ENCODE data around the gene ZNF641. TPM values are rescaled to one million over a fixed set of nuclear protein-coding genes. Genes with fewer than 3 reads are reported as not detected.

The ZNF641 gene
- total RNA-seq, 4 donors from 2014 or later, result 27.1 to 33.0 (median 30.7) TPM

DNA sequence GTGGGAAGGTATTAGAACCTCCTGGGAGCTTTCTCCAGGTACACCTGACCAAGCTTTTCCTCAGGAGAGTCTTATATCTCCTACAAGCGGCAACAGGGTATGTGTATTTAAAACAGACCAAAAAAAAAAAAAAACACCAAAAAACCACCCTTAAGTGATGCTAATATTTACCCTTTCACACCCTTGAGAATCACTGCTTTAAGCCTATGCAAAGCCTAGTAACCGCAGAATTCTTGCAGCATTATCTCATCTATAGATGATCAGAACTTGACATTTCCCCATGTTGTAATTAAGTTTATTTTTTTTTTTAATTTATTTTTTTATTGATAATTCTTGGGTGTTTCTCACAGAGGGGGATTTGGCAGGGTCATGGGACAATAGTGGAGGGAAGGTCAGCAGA is 19.3 kb downstream of the ZNF641 start:
- WGBS, 2 donors (ENCODE audit: low coverage in 1 of 2), result 85 to 95% methylated on average over 2 of the region's 2 CpGs
- Histone ChIP-seq H3K36me3 (no peaks in the 10 kb centered on the region), H3K27ac (no peak overlapping the region), H3K4me3 (no peak overlapping the region), H3K4me1 (no peaks in the 10 kb centered on the region), H3K27me3 (peaks cover 10% of the 10 kb centered on the region), H3K9me3 (no peaks in the 10 kb centered on the region)
- ATAC-seq, result no peak
- TF ChIP-seq, protein P1, sequence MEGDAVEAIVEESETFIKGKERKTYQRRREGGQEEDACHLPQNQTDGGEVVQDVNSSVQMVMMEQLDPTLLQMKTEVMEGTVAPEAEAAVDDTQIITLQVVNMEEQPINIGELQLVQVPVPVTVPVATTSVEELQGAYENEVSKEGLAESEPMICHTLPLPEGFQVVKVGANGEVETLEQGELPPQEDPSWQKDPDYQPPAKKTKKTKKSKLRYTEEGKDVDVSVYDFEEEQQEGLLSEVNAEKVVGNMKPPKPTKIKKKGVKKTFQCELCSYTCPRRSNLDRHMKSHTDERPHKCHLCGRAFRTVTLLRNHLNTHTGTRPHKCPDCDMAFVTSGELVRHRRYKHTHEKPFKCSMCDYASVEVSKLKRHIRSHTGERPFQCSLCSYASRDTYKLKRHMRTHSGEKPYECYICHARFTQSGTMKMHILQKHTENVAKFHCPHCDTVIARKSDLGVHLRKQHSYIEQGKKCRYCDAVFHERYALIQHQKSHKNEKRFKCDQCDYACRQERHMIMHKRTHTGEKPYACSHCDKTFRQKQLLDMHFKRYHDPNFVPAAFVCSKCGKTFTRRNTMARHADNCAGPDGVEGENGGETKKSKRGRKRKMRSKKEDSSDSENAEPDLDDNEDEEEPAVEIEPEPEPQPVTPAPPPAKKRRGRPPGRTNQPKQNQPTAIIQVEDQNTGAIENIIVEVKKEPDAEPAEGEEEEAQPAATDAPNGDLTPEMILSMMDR (IDR thresholded peaks at IDR 0.05), result no peak
- TF ChIP-seq POLR2AphosphoS5 (IDR thresholded peaks at IDR 0.05) (no peak), EP300 (IDR thresholded peaks at IDR 0.05) (no peak), POLR2A (IDR thresholded peaks at IDR 0.05) (no peak)

DNA sequence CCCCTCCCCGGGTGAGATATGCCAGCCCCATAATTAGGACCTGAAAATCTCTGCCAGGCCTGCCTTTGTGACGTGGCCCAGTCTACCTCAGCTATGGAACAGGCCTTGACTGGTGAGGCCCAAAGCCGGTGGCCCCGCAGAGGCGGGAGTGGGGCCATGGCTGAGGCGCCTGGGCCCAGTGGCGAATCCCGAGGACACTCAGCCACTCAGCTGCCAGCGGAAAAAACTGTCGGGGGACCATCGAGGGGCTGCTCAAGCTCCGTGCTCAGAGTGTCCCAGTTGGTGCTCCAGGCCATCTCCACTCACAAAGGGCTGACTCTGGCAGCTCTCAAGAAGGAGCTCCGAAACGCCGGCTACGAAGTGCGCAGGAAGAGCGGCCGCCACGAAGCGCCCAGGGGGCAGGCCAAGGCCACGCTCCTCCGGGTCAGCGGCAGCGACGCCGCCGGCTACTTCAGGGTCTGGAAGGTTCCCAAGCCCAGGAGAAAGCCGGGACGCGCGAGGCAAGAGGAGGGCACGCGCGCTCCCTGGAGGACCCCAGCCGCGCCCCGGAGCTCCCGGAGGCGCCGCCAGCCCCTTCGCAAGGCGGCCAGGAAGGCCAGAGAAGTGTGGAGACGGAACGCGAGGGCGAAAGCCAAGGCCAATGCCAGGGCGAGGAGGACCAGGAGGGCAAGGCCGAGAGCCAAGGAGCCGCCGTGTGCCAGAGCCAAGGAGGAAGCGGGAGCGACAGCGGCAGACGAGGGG is 21.4 kb downstream of the ZNF641 start:
- H3K36me3 ChIP-seq, result no peaks in the 10 kb centered on the region
- no peak for ATAC-seq
- peaks cover 18% of the 10 kb centered on the region for H3K27me3 ChIP-seq
- no peaks in the 10 kb centered on the region for H3K9me3 ChIP-seq
- no peaks in the 10 kb centered on the region for H3K4me1 ChIP-seq
- H3K4me3 ChIP-seq, result no peak overlapping the region
- 78% methylated on average over 6 of the region's 55 CpGs; no CpG with 5 or more reads in 1 of the 2 donors for WGBS, 2 donors (ENCODE audit: low coverage in 1 of 2)
- H3K27ac ChIP-seq, result no peak overlapping the region
- TF ChIP-seq EP300 (IDR thresholded peaks at IDR 0.05) (no peak), POLR2AphosphoS5 (IDR thresholded peaks at IDR 0.05) (no peak), POLR2A (IDR thresholded peaks at IDR 0.05) (no peak)
- TF ChIP-seq, protein P1 (IDR thresholded peaks at IDR 0.05), result no peak

DNA sequence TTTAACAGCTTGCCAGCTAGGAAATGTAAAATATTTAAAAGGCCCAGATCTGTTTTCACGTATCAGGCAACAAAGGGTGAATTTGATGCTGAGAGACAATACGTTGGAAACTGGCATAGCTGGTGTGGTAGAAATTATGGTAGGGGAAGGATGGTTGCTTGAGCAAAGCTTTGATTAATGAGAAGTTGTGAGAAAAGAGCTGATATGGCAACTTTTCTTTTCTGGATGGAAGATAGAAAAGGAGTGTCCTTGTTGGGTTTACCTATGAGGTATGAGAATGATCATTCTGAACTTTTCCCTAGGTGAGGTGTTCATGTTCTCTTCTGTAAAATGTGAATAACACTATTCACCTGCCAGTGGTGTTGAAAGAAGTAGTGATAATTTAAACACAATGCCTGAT is 34.2 kb downstream of the ZNF641 start:
- TF ChIP-seq EP300 (IDR thresholded peaks at IDR 0.05) (no peak), POLR2A (IDR thresholded peaks at IDR 0.05) (no peak), POLR2AphosphoS5 (IDR thresholded peaks at IDR 0.05) (no peak)
- TF ChIP-seq, protein P1 (IDR thresholded peaks at IDR 0.05), result no peak
- no peak overlapping the region for H3K27ac ChIP-seq
- WGBS, 2 donors (ENCODE audit: low coverage in 1 of 2), result 80% methylated on average over 1 of the region's 2 CpGs; no CpG with 5 or more reads in 1 of the 2 donors
- H3K27me3 ChIP-seq, result no peaks in the 10 kb centered on the region
- no peak overlapping the region for H3K4me3 ChIP-seq
- H3K9me3 ChIP-seq, result peaks cover 0 to 9% (median 0%) of the 10 kb centered on the region in 3 donors
- no peaks in the 10 kb centered on the region for H3K36me3 ChIP-seq
- H3K4me1 ChIP-seq, result no peaks in the 10 kb centered on the region
- no peak for ATAC-seq

DNA sequence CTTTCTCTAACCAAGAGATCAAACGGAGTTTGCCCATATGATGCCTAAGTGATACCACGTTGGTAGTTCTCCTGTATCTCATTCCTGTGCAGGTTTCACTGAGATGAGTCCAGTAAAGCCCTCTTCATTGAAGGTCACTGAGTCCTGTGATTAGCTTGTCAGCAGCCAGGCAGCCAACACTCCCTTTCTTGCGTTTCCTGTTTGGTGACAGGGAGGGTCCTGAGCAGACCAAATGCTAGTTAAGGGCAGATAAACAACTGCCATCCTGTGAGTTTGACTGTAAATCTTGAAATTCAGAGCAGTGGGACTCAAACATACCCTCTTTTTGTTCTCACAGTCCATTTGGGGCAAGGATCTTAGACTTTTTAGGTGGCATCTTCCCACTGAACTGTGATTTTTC is 39.4 kb downstream of the ZNF641 start:
- 38 to 60% methylated on average over 2 to 3 of the region's 3 CpGs for WGBS, 2 donors (ENCODE audit: low coverage in 1 of 2)
- TF ChIP-seq POLR2AphosphoS5 (IDR thresholded peaks at IDR 0.05) (no peak), POLR2A (IDR thresholded peaks at IDR 0.05) (no peak), EP300 (IDR thresholded peaks at IDR 0.05) (no peak)
- TF ChIP-seq, protein P1 (IDR thresholded peaks at IDR 0.05), result no peak
- Histone ChIP-seq H3K36me3 (no peaks in the 10 kb centered on the region), H3K4me1 (no peaks in the 10 kb centered on the region), H3K27me3 (no peaks in the 10 kb centered on the region), H3K9me3 (peaks cover 0 to 6% (median 0%) of the 10 kb centered on the region in 3 donors), H3K27ac (no peak overlapping the region), H3K4me3 (no peak overlapping the region)
- no peak for ATAC-seq

DNA sequence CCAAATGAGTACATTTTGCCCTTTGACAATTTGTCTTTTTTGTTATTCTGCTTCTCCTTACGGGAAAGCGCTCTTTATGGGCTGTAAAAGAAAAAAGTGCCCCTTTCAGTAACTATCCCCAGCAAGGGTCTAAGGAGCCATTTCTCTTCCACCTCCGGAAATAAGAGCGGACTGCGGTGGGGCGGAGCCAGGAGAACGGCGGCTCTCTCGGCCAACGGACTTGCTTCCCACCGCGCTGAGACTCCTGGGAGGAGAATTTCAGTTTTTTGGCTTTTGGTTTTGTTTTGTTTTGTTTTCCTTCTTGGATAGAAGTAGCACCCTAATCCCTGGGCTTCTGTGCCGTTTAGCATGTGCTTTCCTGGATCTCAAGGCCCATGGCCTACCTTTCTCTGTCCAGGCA is 43.5 kb downstream of the ZNF641 start:
- Histone ChIP-seq H3K4me1 (no peaks in the 10 kb centered on the region), H3K36me3 (no peaks in the 10 kb centered on the region), H3K27ac (no peak overlapping the region), H3K27me3 (no peaks in the 10 kb centered on the region), H3K4me3 (no peak overlapping the region), H3K9me3 (no peaks in the 10 kb centered on the region)
- ATAC-seq, result no peak
- TF ChIP-seq EP300 (IDR thresholded peaks at IDR 0.05) (no peak), POLR2A (IDR thresholded peaks at IDR 0.05) (no peak), POLR2AphosphoS5 (IDR thresholded peaks at IDR 0.05) (no peak)
- TF ChIP-seq, protein P1 (IDR thresholded peaks at IDR 0.05), result no peak
- 86 to 92% methylated on average over 4 to 5 of the region's 13 CpGs for WGBS, 2 donors (ENCODE audit: low coverage in 1 of 2)
